ENCODE data around the gene PLD1. TPM values are rescaled to one million over a fixed set of nuclear protein-coding genes. Genes with fewer than 3 reads are reported as not detected.

Gene PLD1
- total RNA-seq, 1 donor from 2014 or later, result 13.9 TPM

DNA sequence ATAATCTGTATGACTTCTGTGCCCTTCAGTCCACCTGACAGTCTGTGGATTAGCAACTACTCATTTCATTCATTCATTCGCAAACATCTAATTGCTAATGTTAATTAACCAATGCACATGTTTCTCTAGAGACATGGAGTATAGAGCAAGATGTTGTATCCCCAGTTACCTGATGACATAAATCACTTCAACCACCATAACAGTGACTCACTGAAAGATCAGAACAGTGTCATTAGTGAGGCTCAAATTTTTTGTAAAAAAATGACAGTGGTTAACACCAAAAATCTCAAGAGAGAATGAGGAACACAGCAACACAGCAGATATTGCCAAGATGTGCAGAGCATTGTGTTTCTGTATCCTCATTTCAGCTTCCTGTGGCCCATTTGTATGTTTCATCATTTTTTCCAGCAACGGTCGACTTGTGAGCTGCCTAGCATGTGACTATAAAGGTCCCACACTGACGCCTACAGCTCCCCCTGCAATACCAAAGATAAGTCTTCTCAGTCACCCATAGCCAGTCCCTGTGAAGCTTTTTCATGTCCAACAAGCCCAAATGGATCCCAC lies 3.7 kb upstream of the PLD1 start:
- Mint-ChIP-seq H3K9me3 (ENCODE audit: unreplicated experiment) (peaks cover 4% of the 10 kb centered on the region), H3K27me3 (ENCODE audit: unreplicated experiment) (no peaks in the 10 kb centered on the region), H3K27ac (ENCODE audit: unreplicated experiment) (no peak overlapping the region), H3K4me1 (ENCODE audit: unreplicated experiment) (peaks cover 59% of the 10 kb centered on the region), H3K4me3 (ENCODE audit: unreplicated experiment) (no peak overlapping the region), H3K36me3 (ENCODE audit: unreplicated experiment) (no peaks in the 10 kb centered on the region)
- TF ChIP-seq, protein P1, sequence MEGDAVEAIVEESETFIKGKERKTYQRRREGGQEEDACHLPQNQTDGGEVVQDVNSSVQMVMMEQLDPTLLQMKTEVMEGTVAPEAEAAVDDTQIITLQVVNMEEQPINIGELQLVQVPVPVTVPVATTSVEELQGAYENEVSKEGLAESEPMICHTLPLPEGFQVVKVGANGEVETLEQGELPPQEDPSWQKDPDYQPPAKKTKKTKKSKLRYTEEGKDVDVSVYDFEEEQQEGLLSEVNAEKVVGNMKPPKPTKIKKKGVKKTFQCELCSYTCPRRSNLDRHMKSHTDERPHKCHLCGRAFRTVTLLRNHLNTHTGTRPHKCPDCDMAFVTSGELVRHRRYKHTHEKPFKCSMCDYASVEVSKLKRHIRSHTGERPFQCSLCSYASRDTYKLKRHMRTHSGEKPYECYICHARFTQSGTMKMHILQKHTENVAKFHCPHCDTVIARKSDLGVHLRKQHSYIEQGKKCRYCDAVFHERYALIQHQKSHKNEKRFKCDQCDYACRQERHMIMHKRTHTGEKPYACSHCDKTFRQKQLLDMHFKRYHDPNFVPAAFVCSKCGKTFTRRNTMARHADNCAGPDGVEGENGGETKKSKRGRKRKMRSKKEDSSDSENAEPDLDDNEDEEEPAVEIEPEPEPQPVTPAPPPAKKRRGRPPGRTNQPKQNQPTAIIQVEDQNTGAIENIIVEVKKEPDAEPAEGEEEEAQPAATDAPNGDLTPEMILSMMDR (IDR thresholded peaks at IDR 0.05), result no peak
- no peak for DNase-seq (ENCODE audit: extremely low spot score, unreplicated experiment)

DNA sequence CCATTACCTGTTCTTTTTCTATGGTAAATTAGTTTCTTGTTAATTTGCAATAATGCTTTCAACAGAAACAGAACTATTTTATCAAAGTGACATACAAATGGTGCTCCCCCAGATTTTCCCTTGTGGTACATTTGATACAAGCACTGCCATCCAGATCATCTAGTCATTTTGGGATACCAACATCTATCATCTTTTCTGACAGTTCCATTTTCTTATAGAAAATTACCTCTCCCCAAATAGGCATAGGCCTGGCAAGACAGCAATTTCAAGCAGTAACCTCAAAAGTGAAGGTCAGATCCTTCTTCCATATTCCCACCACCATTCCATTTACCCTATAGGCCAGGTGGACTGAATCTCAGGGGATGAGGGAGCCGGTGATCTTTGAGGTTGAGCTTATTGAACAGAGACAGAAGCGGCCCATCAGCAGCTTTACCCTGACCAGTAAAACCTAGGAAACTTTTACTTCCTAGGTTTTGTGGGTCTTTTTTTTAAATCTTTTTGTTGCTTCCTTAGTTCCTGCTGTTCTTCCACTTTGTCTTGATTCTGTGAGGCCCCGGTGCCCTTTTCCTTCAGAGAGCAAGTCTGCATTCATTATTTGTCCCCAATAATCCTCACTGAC lies 3.1 kb upstream of the PLD1 start:
- no peak for DNase-seq (ENCODE audit: extremely low spot score, unreplicated experiment)
- H3K36me3 Mint-ChIP-seq (ENCODE audit: unreplicated experiment), result no peaks in the 10 kb centered on the region
- peaks cover 4% of the 10 kb centered on the region for H3K9me3 Mint-ChIP-seq (ENCODE audit: unreplicated experiment)
- no peak overlapping the region for H3K27ac Mint-ChIP-seq (ENCODE audit: unreplicated experiment)
- H3K4me1 Mint-ChIP-seq (ENCODE audit: unreplicated experiment), result peaks cover 62% of the 10 kb centered on the region
- TF ChIP-seq, protein P1 (IDR thresholded peaks at IDR 0.05), result no peak
- H3K27me3 Mint-ChIP-seq (ENCODE audit: unreplicated experiment), result no peaks in the 10 kb centered on the region
- no peak overlapping the region for H3K4me3 Mint-ChIP-seq (ENCODE audit: unreplicated experiment)

DNA sequence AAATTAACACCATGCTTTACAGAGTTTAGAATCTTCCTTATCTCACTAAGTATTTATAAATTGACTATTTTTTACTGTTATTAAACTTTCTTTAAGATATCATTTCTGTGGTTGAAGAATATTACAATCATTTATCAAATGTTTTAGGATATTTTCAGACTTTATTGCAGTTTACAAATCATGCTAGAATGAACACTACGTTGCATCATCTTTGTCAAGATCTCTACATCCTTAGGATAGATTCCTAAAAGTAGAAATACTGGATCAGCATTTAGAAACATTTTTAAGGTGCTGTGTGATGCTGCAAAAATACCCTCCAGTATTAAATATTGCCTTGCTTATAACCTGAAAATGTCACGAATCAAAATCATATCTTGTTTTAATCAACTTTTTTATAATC lies 2.5 kb upstream of the PLD1 start:
- TF ChIP-seq, protein P1 (IDR thresholded peaks at IDR 0.05), result no peak
- peaks cover 4% of the 10 kb centered on the region for H3K9me3 Mint-ChIP-seq (ENCODE audit: unreplicated experiment)
- H3K4me1 Mint-ChIP-seq (ENCODE audit: unreplicated experiment), result peaks cover 62% of the 10 kb centered on the region
- no peak for DNase-seq (ENCODE audit: extremely low spot score, unreplicated experiment)
- H3K27me3 Mint-ChIP-seq (ENCODE audit: unreplicated experiment), result no peaks in the 10 kb centered on the region
- H3K27ac Mint-ChIP-seq (ENCODE audit: unreplicated experiment), result no peak overlapping the region
- H3K36me3 Mint-ChIP-seq (ENCODE audit: unreplicated experiment), result no peaks in the 10 kb centered on the region
- no peak overlapping the region for H3K4me3 Mint-ChIP-seq (ENCODE audit: unreplicated experiment)

DNA sequence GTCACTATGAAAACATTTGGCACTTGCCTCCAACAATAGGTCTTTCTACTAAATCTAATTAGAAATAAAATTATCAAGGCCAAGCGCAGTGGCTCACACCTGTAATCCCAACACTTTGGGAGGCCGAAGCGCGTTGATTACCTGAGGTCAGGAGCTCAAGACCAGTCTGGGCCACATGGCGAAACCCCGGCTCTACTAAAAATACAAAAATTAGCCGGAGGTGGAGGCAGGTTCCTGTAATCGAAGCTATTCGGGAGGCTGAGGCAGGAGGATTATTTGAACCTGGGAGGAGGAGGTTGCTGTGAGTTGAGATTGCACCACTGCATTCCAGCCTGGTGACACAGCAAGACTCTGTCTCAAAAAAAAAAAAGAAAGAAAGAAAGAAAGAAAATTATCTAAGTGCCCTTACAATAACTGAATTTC lies 1.6 kb upstream of the PLD1 start:
- no peak overlapping the region for H3K4me3 Mint-ChIP-seq (ENCODE audit: unreplicated experiment)
- peaks cover 4% of the 10 kb centered on the region for H3K9me3 Mint-ChIP-seq (ENCODE audit: unreplicated experiment)
- no peaks in the 10 kb centered on the region for H3K27me3 Mint-ChIP-seq (ENCODE audit: unreplicated experiment)
- no peak for DNase-seq (ENCODE audit: extremely low spot score, unreplicated experiment)
- TF ChIP-seq, protein P1 (IDR thresholded peaks at IDR 0.05), result no peak
- no peaks in the 10 kb centered on the region for H3K36me3 Mint-ChIP-seq (ENCODE audit: unreplicated experiment)
- H3K27ac Mint-ChIP-seq (ENCODE audit: unreplicated experiment), result peak overlapping the region; percentile 92
- peaks cover 64% of the 10 kb centered on the region for H3K4me1 Mint-ChIP-seq (ENCODE audit: unreplicated experiment)

DNA sequence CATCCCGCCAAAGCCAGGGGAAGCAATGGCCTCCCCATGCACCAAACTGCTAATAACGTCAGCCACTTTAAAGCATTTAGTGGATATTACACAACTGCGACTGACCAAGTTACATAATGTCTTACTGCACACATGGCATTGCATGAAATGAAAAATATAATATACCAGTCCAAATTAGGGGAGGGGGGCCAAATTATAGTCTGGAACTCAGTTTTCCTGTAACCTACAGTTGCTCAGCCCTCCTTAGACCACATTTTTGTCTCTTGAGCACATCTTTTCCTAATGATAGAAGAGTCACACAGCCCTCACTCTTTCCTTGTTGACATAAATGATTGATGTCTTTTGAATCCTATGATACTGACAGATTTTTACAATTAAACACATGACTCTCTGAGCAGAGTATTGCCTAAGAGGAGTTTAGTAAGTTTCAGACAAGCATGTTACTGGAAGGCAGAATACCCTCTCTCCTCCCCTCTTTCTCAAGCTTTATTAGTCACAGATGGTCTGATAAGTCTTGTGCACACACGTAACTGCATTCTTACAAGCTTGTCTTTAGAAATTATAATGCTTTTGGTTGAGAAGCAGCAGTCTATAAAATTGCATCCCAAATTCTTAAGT lies 1.1 kb upstream of the PLD1 start:
- peaks cover 64% of the 10 kb centered on the region for H3K4me1 Mint-ChIP-seq (ENCODE audit: unreplicated experiment)
- peaks cover 4% of the 10 kb centered on the region for H3K9me3 Mint-ChIP-seq (ENCODE audit: unreplicated experiment)
- no peaks in the 10 kb centered on the region for H3K36me3 Mint-ChIP-seq (ENCODE audit: unreplicated experiment)
- H3K27me3 Mint-ChIP-seq (ENCODE audit: unreplicated experiment), result no peaks in the 10 kb centered on the region
- TF ChIP-seq, protein P1 (IDR thresholded peaks at IDR 0.05), result no peak
- no peak for DNase-seq (ENCODE audit: extremely low spot score, unreplicated experiment)
- H3K4me3 Mint-ChIP-seq (ENCODE audit: unreplicated experiment), result peak overlapping the region; percentile 33
- H3K27ac Mint-ChIP-seq (ENCODE audit: unreplicated experiment), result peak overlapping the region; percentile 92
